Sigmoid colon (tissue), 7 donors: ENCODE measurements around the gene AHSP. TPM values are rescaled to one million over a fixed set of nuclear protein-coding genes. Genes with fewer than 3 reads are reported as not detected.

Source experiments
- DNase-seq: peaks from one replicate; pipeline ENCODE4 v3.0.0-alpha.2; 2019
- H3K27ac ChIP-seq, 4 donors: fragments of 200-600 bp; sonication (generic); one replicate each; pipeline ENCODE4 v1.5.1; 2016 to 2019; ENCODE audit warnings: mild to moderate bottlenecking in 1 of 4
- H3K27me3 ChIP-seq, 3 donors: fragments of 200-600 bp; sonication (generic); one replicate each; pipeline ENCODE4 v1.5.1; 2019; ENCODE audit warnings: mild to moderate bottlenecking in 1 of 3
- H3K36me3 ChIP-seq, 4 donors: fragments of 200-600 bp; sonication (generic); one replicate each; pipeline ENCODE4 v1.5.1; 2016 to 2019
- H3K4me1 ChIP-seq, 4 donors: fragments of 200-600 bp; sonication (generic); one replicate each; pipeline ENCODE4 v1.5.1; 2017 to 2019
- H3K4me3 ChIP-seq, 4 donors: fragments of 200-600 bp; sonication (generic); one replicate each; pipeline ENCODE4 v1.5.1; 2017 to 2019; ENCODE audit warnings: mild to moderate bottlenecking in 2 of 4, moderate library complexity in 1 of 4
- H3K9me3 ChIP-seq, 4 donors: fragments of 200-600 bp in 3 of 4; sonication (generic) in 3 of 4; one replicate each; pipeline versions ENCODE4 v1.5.1 to v1.6.1; 2013 to 2019
- EP300 ChIP-seq, 4 donors: sonication (generic); formaldehyde crosslinking; IDR thresholded peaks; one replicate each; pipeline ENCODE4 v1.6.1; 2017; ENCODE audit warnings: antibody characterized with exemption in 4 of 4
- POLR2A ChIP-seq, 2 donors: fragments of 450-650 bp; IDR thresholded peaks; one replicate each; pipeline ENCODE4 v1.6.1; 2016; ENCODE audit warnings: antibody characterized with exemption in 2 of 2, mild to moderate bottlenecking in 2 of 2, moderate library complexity in 2 of 2
- POLR2AphosphoS5 ChIP-seq, 4 donors: sonication (generic); formaldehyde crosslinking; IDR thresholded peaks; one replicate each; pipeline ENCODE4 v1.6.1; 2017; ENCODE audit warnings: antibody characterized with exemption in 4 of 4
- WGBS, 2 donors: extraction: QIAGEN DNeasy Blood & Tissue Kit; methylation state at CpG; one replicate each; pipeline ENCODE4 v1.1.7; 2013; 5-methylcytosine and 5-hydroxymethylcytosine counted together
- intact Hi-C: fragments of 100-400 bp; cut with DNase I; formaldehyde crosslinking; loops from one replicate; pipeline ENCODE4 v1.15.1; 2023
- polyA plus RNA-seq, 3 donors: library from polyadenylated mRNA; stranded (reverse); fragments of 200-250 nt; gene quantifications; one replicate each; pipeline ENCODE4 v1.2.3, GENCODE V29; 2013
- total RNA-seq, 4 donors: library from RNA; depleted of rRNA; stranded (reverse); fragments of >200 nt; gene quantifications; one replicate each; pipeline ENCODE4 v1.1.0, GENCODE V29; 2016
- TF ChIP-seq, protein P1 (sequence below), 4 experiments: fragments of 450-650 bp in 3 of 4; fragments of 200-600 bp in 1 of 4; IDR thresholded peaks; one replicate each; pipeline ENCODE4 v1.5.1; 2016 to 2019; ENCODE audit warnings: antibody characterized with exemption in 4 of 4, mild to moderate bottlenecking in 3 of 4, moderate library complexity in 2 of 4
- donor health status: healthy with polysubstance abuse.
- donor health status: Bipolar disorder and iron deficiency.
- donor health status: healthy.

Gene AHSP
- total and polyA plus RNA-seq, 7 donors: not detected

GRCh38 chr16:31531096-31531495 lies 3.4 kb downstream of the AHSP start:
- WGBS, 2 donors: 85 to 93% methylated on average over 1 of the region's 1 CpG
- Histone ChIP-seq H3K9me3 (no peaks in the 10 kb centered on the region), H3K4me3 (no peak overlapping the region), H3K27ac (no peak overlapping the region), H3K4me1 (peaks cover 0 to 19% (median 16%) of the 10 kb centered on the region in 4 donors), H3K27me3 (peaks cover 0 to 42% (median 4%) of the 10 kb centered on the region in 3 donors), H3K36me3 (no peaks in the 10 kb centered on the region)
- TF ChIP-seq, protein P1, sequence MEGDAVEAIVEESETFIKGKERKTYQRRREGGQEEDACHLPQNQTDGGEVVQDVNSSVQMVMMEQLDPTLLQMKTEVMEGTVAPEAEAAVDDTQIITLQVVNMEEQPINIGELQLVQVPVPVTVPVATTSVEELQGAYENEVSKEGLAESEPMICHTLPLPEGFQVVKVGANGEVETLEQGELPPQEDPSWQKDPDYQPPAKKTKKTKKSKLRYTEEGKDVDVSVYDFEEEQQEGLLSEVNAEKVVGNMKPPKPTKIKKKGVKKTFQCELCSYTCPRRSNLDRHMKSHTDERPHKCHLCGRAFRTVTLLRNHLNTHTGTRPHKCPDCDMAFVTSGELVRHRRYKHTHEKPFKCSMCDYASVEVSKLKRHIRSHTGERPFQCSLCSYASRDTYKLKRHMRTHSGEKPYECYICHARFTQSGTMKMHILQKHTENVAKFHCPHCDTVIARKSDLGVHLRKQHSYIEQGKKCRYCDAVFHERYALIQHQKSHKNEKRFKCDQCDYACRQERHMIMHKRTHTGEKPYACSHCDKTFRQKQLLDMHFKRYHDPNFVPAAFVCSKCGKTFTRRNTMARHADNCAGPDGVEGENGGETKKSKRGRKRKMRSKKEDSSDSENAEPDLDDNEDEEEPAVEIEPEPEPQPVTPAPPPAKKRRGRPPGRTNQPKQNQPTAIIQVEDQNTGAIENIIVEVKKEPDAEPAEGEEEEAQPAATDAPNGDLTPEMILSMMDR (IDR thresholded peaks at IDR 0.05): no peak
- TF ChIP-seq POLR2A (IDR thresholded peaks at IDR 0.05): no peak
- no peak for TF ChIP-seq EP300 (IDR thresholded peaks at IDR 0.05)
- no peak for TF ChIP-seq POLR2AphosphoS5 (IDR thresholded peaks at IDR 0.05)
- intact Hi-C loops: no loop called here
- no peak for DNase-seq

DNA sequence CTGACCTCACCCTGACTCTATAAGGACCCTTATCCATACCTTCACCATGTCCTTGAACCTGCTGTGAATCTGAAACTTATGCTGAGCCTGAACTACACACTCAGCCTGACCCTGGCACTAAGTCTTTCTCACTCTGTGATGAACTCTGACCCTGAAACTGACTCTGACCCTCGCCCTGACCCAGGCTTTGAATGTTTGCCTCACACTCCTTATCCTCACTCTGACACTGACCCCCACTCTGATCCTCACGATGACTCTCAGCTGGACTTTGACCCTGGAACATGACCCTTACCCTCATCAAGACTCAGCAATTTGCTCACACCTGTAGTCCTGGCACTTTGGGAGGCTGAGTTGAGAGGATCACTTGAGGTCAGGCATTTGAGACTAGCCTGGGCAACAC lies 4.4 kb downstream of the AHSP start:
- intact Hi-C loops: no loop called here
- Histone ChIP-seq H3K9me3 (no peaks in the 10 kb centered on the region), H3K4me3 (no peak overlapping the region), H3K27me3 (peaks cover 0 to 51% (median 5%) of the 10 kb centered on the region in 3 donors), H3K27ac (no peak overlapping the region), H3K36me3 (no peaks in the 10 kb centered on the region), H3K4me1 (peaks cover 0 to 19% (median 16%) of the 10 kb centered on the region in 4 donors)
- no peak for DNase-seq
- WGBS, 2 donors: 32 to 64% methylated on average over 2 of the region's 2 CpGs
- TF ChIP-seq EP300 (IDR thresholded peaks at IDR 0.05): no peak

DNA sequence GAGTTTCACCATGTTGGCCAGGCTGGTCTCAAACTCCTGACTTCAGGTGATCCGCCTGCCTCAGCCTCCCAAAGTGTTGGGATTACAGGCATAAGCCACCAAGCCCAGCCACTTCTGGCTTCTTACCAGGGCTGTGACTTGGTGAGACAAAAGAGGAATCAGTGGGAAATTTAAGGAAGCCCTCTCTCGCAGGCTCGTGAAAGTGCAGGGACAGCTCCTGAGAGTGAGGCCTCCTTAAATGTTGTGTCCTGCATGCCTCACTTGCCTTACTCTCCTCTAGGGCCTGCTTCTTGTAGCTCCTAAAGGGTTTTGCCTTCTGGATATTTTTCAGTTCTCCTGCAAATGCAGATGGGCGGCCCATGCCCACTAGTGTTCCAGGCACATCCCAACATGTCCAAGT lies 5.2 kb downstream of the AHSP start:
- Histone ChIP-seq H3K4me3 (no peak overlapping the region), H3K27me3 (peaks cover 7 to 53% (median 9%) of the 10 kb centered on the region in 3 donors), H3K27ac (no peak overlapping the region), H3K36me3 (no peaks in the 10 kb centered on the region), H3K4me1 (peaks cover 0 to 27% (median 23%) of the 10 kb centered on the region in 4 donors), H3K9me3 (no peaks in the 10 kb centered on the region)
- no peak for TF ChIP-seq POLR2AphosphoS5 (IDR thresholded peaks at IDR 0.05)
- no peak for TF ChIP-seq EP300 (IDR thresholded peaks at IDR 0.05)
- no peak for TF ChIP-seq POLR2A (IDR thresholded peaks at IDR 0.05)
- TF ChIP-seq, protein P1 (IDR thresholded peaks at IDR 0.05): no peak
- whole genome bisulfite sequencing, 2 donors: 91 to 93% methylated on average over 4 of the region's 4 CpGs
- DNase-seq: no peak
- intact Hi-C loops: no loop called here

DNA sequence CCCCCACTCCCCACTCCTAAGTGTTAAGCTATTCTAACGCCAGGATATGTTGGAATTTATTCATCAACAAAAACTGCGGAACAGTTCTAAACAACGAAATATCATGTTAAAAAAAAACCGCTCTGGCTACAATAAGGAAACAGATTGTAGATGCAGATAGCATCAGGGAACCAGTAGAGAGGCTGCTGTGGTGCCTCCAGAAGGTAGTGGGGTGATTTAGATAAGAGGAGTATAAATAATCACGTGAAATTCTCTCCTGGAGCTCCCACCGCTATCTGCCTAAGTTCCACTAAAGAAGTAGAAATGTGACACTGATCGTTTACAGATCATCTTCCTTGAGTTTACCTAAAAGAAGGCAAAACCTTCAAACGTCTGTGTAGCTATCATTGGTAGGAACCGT lies 8.0 kb downstream of the AHSP start:
- peaks cover 0 to 9% (median 7%) of the 10 kb centered on the region in 4 donors for H3K4me1 ChIP-seq
- intact Hi-C loops: no loop called here
- H3K36me3 ChIP-seq: no peaks in the 10 kb centered on the region
- 34 to 45% methylated on average over 9 of the region's 9 CpGs for WGBS, 2 donors
- H3K9me3 ChIP-seq: no peaks in the 10 kb centered on the region
- no peak for TF ChIP-seq POLR2A (IDR thresholded peaks at IDR 0.05)
- TF ChIP-seq POLR2AphosphoS5 (IDR thresholded peaks at IDR 0.05): no peak
- no peak for TF ChIP-seq EP300 (IDR thresholded peaks at IDR 0.05)
- TF ChIP-seq, protein P1 (IDR thresholded peaks at IDR 0.05): no peak
- no peak overlapping the region for H3K27ac ChIP-seq
- peaks cover 8 to 59% (median 24%) of the 10 kb centered on the region in 3 donors for H3K27me3 ChIP-seq
- no peak for DNase-seq
- H3K4me3 ChIP-seq: no peak overlapping the region

- TF ChIP-seq POLR2AphosphoS5 (IDR thresholded peaks at IDR 0.05) (no peak), EP300 (IDR thresholded peaks at IDR 0.05) (no peak)
- Histone ChIP-seq H3K4me3 (peak overlapping the region in 2 of 4 donors; percentile 37 to 45), H3K4me1 (peaks cover 0 to 9% (median 7%) of the 10 kb centered on the region in 4 donors), H3K27ac (no peak overlapping the region), H3K27me3 (peaks cover 8 to 59% (median 24%) of the 10 kb centered on the region in 3 donors), H3K9me3 (no peaks in the 10 kb centered on the region), H3K36me3 (no peaks in the 10 kb centered on the region)
- intact Hi-C loops: no loop called here
- WGBS, 2 donors: 69 to 75% methylated on average over 21 of the region's 21 CpGs
- DNase-seq: no peak
Observed at GRCh38 chr16:31536804-31537361, 9.2 kb downstream of the AHSP start.
